HG03135 (cell line): Measurements from ENCODE around the gene TM9SF4.
"Not testable (repeated sequence)": the region's sequence is repeated elsewhere in the genome, so short reads cannot be mapped to it uniquely, and the experiment has no call there.

Source experiments
- ATAC-seq: cut with Tn5 transposase; IDR thresholded peaks from one replicate; pipeline ENCODE4 v1.9.1; 2021; ENCODE audit warnings: mild to moderate bottlenecking, moderate library complexity; ENCODE audit not compliant: unreplicated experiment

TM9SF4 gene

DNA sequence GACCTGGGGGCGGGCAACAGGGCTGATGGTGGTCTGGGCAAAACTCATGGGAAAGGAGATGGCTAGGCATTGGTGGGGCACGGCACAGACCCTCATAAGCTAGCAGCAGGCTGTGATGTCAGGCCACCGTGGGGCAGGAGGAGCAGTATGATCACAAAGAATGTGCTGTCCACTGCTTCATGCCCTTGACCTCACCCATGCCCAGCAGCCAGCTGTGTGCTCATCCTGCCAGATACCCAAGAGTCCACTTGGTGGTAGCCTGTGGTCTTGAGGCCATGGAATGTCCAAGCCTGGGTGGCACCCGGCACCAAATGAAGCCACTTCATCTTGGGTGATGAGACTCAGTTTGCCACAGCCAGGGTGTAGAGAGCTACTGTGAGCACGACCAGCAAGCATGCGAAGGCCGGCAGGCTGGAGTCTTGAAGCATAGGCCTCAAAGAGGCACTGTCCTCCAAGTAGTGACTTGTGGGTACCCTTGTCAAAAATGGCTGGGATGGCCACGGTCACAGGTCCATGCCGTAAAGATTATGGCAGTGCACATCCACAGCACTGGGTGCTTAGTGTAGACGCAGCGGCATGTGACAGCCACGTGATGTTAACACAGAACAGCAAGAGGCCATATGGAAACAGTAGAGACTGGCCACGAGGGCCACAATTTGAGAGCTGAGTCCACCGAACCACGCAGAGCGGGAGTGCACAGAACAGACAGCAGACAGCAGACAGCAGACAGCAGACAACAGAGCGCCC lies 79.0 kb downstream of the TM9SF4 start:
- ATAC-seq: no peak

DNA sequence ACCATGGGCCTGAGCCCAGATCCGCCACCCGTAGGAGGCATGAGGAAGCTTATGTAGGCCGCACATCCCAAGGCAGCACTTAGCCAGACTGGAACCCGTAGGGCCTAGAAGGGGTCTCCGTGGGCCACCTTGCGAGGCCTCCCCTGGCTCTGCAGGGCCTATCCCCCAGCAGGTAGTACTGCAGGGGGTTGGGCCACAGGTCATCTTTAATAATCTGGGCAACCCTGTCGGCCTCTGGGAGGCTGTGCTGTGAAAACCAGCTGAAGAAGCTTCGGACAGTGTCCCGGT lies 79.6 kb downstream of the TM9SF4 start:
- no peak for ATAC-seq

- no peak for ATAC-seq
Measured at GRCh38 chr20:32189691-32190615, 80.4 kb downstream of the TM9SF4 start.

DNA sequence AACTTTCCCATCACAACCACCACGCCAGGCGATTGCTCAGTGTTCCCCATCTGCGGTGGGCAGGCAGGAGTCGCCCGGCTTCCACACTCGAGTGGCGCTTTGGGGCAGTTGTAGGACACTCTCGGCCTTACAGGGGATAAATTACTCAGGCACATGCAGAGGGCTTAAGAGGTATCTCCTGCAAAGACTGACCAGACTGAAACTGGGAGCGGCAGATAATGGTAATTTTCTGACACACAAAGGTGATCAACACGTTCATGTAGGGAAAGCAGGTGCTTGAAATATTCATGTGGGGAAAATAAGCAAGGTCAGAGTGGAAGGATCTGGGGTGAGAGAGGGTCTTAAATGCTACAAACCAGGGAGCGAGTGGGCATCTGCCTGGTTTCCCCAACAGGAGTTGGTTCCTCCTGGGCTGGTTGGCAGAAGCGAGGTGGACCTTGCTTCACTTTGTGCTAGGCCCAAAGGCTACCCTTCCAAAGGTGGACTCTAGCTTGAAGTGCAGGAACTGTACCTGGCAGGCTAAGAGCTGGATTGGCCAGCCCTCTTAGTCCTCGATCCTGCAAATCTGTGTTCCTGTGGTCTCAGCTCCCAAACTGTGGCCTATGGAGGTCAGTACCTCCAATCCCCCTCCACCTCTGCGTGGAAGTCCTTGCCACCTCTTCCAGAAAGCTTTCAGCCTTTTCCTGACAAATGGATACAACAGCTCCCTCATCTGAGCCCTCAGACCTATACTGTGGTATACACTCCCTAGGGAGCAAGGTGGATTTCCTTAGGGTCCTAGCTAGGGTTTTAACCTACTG lies 81.3 kb downstream of the TM9SF4 start:
- ATAC-seq: no peak

GRCh38 chr20:32191422-32191821 lies 81.9 kb downstream of the TM9SF4 start:
- ATAC-seq: no peak

DNA sequence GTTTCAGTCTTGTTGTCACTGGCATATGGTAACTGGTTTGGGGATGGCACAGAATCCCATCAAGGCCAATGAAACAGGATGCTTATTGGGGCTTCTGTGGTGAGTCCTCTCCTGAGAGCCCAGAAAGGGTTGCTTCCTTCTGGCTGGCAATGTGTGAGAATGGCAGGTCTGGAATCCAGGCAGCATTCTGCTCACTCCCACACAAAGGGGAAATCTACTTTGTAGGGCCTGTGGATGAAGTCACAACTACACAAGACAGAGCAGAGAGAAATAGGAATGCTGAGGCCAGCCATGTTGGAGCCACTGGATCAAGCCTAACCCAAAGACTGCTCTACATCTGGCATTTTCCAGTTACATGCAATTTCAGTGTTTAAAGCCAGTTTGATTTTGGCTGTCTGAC lies 82.4 kb downstream of the TM9SF4 start:
- no peak for ATAC-seq

GRCh38 chr20:32192698-32193097 lies 83.2 kb downstream of the TM9SF4 start:
- no peak for ATAC-seq

DNA sequence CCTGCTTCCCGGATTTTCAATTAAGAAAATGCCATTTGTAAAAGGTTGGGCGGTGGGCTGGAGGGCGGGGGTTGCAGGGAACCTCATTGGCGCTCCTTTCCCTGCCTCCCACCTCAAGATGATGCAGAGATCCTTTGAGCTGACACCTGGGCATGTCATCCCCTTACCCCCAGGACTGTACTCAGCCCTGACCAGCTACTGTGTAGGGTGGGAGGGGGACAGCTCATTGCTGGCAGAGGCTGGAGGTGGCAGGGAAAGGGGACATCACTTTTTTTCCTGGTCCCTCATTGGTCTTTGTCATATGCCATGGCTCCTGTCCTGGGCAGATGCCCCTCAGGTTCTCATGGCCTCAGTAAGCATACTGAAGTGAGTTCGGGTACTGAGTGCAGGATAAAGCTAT lies 83.8 kb downstream of the TM9SF4 start:
- not testable (repeated sequence) for ATAC-seq

GRCh38 chr20:32193996-32194395 lies 84.5 kb downstream of the TM9SF4 start:
- no peak for ATAC-seq

DNA sequence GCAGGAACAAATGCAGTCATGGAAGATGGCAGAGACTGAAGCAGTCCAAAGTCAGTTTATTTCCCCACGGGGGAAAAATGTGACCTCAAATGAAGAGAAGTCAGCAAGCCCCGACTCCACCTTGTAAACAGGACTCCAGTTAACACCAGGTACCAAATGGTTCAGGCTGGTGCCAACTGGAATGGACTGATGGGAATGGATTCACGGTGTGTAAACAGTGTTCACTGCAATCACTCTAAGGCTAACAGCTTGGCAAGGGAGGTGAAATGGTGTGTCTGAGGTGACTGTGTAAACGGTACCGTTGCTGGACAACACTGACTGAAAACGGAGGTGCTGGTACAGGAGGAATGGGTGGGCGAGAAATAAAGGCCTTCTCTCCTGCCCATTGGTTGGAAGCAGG lies 86.1 kb downstream of the TM9SF4 start:
- no peak for ATAC-seq

DNA sequence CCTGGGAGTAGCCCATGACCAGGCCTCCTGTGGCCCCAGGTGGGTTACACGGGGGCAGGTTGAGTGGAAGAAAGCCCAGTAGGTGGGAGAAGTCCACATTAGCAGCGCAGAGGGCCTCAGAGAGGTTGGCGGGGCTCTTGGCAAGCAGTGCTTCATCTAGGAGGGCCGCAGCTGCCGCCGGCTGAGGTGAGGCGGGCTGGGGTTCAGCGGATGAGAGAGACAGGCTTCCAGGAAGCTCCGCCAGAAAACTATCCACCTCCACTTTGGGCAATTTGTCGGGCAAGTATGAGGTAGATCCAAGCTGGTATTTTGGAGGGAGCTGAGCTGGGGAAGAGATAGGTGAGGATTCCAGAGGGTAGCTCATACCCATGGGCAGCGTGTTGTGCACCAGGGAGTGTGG lies 87.1 kb downstream of the TM9SF4 start:
- ATAC-seq: not testable (repeated sequence)

GRCh38 chr20:32197136-32197535 lies 87.6 kb downstream of the TM9SF4 start:
- not testable (repeated sequence) for ATAC-seq

DNA sequence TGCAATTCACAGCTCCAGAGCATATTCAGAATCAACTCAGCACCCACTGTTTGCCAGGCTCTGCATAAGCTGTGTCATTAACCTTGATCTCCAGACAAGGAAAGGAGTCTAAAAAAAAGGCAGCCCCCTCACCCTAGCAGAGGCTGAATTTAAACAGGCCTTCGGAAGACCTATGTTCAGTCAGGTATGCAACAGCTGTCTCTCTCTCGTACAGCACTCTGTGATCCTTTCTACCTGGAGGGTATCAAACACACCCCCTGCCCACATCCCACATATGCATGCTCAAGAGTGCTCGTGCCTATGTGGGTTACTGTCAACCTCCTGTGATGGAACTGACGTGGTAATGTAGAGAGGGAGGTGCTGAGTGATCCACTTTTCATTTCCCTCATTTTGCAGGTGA lies 89.5 kb downstream of the TM9SF4 start:
- no peak for ATAC-seq

- no peak for ATAC-seq
Measured at GRCh38 chr20:32201296-32201976, 91.9 kb downstream of the TM9SF4 start.

GRCh38 chr20:32201977-32202363 lies 92.5 kb downstream of the TM9SF4 start:
- ATAC-seq: no peak

- ATAC-seq: no peak
Measured at GRCh38 chr20:32203356-32204204, 94.1 kb downstream of the TM9SF4 start.

DNA sequence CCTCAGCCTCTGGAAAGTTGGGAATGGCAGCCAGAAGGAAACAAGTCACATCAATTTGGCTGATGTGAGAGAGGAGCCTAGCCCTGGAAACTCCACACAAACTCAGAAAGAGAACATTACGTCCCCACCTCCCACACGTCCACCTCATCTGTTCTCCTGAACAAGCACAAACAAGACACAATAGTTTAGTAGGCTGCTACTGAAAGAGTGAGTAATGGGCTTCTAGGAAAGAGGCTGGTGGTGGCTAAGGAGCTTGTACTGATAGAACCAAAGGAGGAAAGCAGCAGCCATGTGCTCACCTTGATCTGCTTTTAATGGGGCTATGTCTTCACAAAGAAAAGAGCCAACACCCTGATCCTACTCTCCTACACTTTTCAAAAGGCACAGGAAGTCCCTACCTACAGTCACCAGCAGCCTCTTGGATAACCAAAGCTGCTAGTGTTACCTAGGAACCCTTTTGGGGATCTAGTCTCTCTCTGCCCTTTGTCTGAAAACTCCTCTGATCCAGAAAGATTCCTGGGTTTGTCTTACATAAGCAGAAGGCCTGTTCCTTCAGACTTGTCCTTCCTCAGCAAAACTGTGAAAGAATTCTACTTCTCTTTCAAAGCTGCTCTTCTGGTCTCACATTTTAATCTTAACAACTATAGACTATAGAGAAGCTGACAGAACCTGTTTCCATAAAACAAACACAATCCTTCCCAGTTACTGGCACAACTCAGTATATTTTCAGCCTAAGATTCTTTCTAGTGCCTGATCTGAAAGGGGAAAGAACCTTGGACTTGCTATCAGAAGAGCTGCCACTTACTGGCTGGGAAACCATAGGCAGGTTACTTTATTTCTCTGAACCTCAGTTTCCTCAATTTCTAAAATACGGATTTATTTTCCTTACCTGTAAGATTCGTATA lies 94.9 kb downstream of the TM9SF4 start:
- no peak for ATAC-seq

DNA sequence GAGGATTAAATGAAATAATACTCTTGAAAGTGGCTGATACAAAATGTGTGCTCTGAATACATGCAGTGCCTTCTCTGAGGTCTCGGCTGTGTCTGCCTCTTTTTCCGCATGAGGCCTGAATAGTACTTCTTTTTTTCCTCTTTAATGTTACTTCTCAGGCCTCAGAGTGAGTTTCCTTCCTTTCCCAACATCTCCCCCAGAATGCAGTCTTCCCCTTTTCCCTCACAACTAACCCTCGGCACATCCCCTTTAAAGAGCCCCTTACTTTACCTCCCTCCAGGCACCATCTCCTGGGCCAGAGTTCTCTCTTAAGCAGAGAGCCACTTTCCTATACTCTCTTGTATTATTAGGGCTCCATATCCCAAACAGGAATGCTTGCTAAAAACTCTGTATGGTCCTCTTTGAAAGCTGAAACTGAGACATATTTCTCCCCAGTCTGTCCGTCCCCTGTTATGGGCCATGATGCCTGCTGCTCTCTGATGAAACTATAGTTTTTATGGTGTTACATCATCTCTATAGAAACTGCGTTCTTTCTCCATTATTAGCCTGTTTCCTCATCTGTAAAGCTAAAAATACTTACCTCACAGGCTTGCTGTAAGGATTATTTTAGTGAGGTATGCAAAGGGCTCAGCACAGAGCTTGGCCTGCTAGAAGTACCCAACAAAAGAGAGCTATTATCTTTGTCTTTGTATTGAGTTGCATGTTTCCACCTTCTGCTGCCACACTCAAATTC lies 95.8 kb downstream of the TM9SF4 start:
- no peak for ATAC-seq
